Left ventricle myocardium inferior (tissue), 1 donor: Measurements from ENCODE around the gene SH3PXD2A. TPM values are rescaled to one million over a fixed set of nuclear protein-coding genes. Genes with fewer than 3 reads are reported as not detected.

Experiments
- DNase-seq: peaks from one replicate; pipeline ENCODE4 v3.0.0-alpha.2; 2020
- H3K27ac ChIP-seq: fragments of 200-600 bp; replicated peaks from 2 replicates; pipeline ENCODE4 v1.8.0; 2021
- H3K27me3 ChIP-seq: fragments of 200-600 bp; 2 replicates; pipeline ENCODE4 v1.8.0; 2021; ENCODE audit warnings: low read depth
- H3K36me3 ChIP-seq: fragments of 200-600 bp; 2 replicates; pipeline ENCODE4 v1.8.0; 2021
- H3K4me1 ChIP-seq: fragments of 200-600 bp; 2 replicates; pipeline ENCODE4 v1.8.0; 2021
- H3K4me3 ChIP-seq: fragments of 200-600 bp; 2 replicates; pipeline ENCODE4 v1.8.0; 2021; ENCODE audit warnings: mild to moderate bottlenecking, moderate library complexity
- H3K9me3 ChIP-seq: fragments of 200-600 bp; replicated peaks from 2 replicates; pipeline ENCODE4 v1.8.0; 2021
- intact Hi-C: fragments of 100-400 bp; cut with micrococcal nuclease; formaldehyde crosslinking; loops from one replicate; pipeline ENCODE4 v1.11.0; 2022
- total RNA-seq: library from RNA; stranded (reverse); fragmentation: NEBNext Ultra II Directional; extraction: Animal tissue kit (Norgen Biotek cat#: 25700); gene quantifications from one replicate; pipeline ENCODE4 v1.2.1, GENCODE V29; 2021
- TF ChIP-seq, protein P1 (sequence below): fragments of 200-600 bp; IDR thresholded peaks from 2 replicates; pipeline ENCODE4 v1.8.0; 2021; ENCODE audit warnings: antibody characterized with exemption, mild to moderate bottlenecking, borderline replicate concordance
- donor health status: DM: no; HTN: yes; CAD: no; lungs with severe emphysema.

The SH3PXD2A gene
- total RNA-seq, 1 donor from 2014 or later, result 34.4 TPM

DNA sequence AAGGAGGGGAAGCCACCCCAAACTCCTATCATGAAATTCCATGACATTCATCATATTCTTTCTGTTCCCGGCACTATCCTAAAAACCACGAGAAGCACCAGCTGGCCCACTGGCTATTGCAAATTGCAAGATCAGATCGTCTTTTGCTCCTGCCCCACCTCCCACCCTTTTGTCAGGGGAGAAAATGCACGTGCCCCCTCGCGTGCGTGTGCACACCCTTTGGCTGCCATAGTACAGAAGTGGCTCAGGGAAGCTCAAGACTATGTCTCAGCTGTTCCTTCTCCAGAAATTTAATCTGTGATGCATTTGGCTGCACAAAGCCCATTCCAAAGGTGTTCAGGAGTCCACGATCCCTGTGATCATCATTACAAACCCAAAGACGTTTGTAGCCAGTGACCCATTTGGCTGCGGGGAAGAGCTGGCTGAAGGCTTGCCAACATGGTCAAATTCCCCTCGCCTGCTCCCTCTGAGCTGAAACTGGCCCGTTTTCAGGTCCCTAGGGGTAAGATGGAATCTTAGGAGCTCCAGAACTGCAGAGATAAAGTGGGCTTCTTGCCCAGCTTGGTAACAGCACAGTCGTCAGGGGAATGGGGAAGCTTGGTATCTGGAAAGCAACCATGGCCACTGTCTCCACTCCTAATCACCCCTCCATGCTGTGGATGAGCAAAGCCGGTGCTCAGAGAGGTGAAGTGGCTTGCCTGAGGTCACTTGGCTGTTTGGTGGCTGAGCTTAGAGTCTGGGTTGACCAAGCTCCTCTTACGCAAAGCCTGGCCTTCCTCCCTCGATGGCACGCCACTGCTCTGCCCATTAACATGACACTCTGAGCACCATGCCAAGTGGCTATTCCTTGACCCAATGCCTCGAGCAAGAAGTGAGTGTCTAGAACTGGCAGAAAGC is 206.5 kb downstream of the SH3PXD2A start:
- no peaks in the 10 kb centered on the region for H3K9me3 ChIP-seq
- H3K27ac ChIP-seq, result peak overlapping the region; percentile 51
- no peak overlapping the region for H3K4me3 ChIP-seq
- H3K36me3 ChIP-seq, result peaks cover 6% of the 10 kb centered on the region
- no peaks in the 10 kb centered on the region for H3K27me3 ChIP-seq
- intact Hi-C loops, result no loop called here
- TF ChIP-seq, protein P1, sequence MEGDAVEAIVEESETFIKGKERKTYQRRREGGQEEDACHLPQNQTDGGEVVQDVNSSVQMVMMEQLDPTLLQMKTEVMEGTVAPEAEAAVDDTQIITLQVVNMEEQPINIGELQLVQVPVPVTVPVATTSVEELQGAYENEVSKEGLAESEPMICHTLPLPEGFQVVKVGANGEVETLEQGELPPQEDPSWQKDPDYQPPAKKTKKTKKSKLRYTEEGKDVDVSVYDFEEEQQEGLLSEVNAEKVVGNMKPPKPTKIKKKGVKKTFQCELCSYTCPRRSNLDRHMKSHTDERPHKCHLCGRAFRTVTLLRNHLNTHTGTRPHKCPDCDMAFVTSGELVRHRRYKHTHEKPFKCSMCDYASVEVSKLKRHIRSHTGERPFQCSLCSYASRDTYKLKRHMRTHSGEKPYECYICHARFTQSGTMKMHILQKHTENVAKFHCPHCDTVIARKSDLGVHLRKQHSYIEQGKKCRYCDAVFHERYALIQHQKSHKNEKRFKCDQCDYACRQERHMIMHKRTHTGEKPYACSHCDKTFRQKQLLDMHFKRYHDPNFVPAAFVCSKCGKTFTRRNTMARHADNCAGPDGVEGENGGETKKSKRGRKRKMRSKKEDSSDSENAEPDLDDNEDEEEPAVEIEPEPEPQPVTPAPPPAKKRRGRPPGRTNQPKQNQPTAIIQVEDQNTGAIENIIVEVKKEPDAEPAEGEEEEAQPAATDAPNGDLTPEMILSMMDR, result no peak
- H3K4me1 ChIP-seq, result peaks cover 94% of the 10 kb centered on the region
- no peak for DNase-seq

DNA sequence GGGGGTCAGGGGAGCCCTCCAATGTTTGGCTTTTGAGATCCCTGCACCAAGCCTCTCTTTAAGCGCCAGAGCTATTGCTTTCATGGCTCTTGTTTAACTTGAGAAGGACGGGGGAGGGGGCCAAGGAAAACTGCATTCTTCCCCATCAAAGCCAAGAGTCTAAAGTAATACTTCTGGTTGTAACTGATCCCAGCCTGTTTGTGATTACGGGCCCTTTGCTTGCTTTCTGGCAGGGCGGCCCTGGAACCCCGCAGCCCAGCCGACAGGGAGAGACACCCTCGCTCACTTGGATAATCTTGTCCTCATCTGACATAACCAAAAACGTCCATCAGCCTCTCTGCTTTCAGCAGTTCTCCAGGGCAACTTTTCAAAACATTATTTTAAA is 207.1 kb downstream of the SH3PXD2A start:
- H3K27ac ChIP-seq, result peak overlapping the region; percentile 51
- DNase-seq, result no peak
- intact Hi-C loops, result no loop called here

DNA sequence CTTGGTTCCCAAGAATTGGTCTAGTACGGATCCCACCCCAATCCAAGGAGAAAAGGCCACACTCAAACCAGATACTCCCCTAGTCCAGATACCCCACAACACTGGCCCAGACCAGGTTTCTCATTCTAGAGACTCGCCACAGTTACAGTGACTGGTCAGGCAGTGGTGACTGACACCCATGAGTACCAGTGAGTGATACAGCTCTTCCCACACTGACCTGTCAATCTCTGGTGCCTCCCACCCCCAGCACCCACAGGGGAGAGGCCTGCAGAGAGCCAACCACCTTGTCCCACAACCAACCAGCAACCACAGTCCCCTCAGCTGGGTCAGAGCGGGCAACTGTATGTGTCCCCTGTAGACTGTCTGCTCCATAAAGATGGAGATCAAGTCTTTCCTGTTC is 209.1 kb downstream of the SH3PXD2A start:
- TF ChIP-seq, protein P1, result no peak
- Histone ChIP-seq H3K9me3 (no peaks in the 10 kb centered on the region), H3K27me3 (no peaks in the 10 kb centered on the region), H3K36me3 (peaks cover 6% of the 10 kb centered on the region), H3K4me1 (peaks cover 75% of the 10 kb centered on the region), H3K27ac (peak overlapping the region; percentile 44), H3K4me3 (no peak overlapping the region)
- intact Hi-C loops, result no loop called here
- DNase-seq, result no peak

More for the DNA sequence above, 207.1 kb downstream of the SH3PXD2A start:
- Histone ChIP-seq H3K4me3 (no peak overlapping the region), H3K36me3 (peaks cover 6% of the 10 kb centered on the region), H3K9me3 (no peaks in the 10 kb centered on the region), H3K4me1 (peaks cover 88% of the 10 kb centered on the region), H3K27me3 (no peaks in the 10 kb centered on the region)
- TF ChIP-seq, protein P1, result no peak

DNA sequence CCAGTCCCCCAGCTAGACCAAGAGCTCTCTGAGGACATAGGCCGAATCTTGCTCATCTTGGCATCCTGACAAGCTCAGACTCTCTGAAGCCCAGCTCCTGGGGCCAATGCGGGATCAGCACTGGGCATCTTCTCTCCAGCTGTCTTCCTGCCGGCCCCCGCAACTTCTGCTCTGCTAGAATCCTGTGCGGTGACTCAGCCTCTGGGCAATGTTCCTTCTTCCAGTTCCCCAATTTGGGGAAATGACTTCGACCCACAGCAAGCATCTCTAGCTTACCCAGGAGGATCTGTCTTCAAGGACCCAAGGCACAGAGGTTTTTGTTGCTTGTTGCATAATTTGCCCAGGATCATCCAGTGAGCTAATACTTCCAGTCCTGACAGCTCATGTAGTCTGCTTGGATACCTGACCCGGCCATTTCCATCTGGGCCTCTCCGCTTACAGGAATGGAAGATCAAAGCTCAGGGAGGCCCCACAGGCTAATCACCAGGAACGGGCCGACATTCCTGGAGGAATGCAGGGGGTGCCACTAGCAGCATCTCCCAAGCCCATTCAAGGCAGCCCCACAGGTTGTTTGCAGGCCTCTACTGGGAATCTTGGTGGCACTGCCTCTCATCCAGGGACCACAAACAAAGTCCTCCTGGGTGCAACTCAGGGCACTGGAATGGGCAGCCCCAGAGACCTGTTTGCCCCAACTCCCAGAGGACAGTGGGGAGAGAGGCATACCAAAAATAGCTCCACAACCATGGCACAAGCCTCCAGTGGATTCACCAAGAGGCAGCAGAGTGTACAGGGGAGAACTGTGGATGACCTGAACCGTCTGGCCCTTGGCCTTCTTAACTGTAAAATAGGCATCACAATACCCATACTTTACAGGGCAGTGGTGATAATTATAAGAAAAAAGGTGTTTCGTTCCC is 210.0 kb downstream of the SH3PXD2A start:
- peak; percentile 53 for DNase-seq
- Histone ChIP-seq H3K4me1 (peaks cover 75% of the 10 kb centered on the region), H3K27ac (peak overlapping the region; percentile 44), H3K9me3 (no peaks in the 10 kb centered on the region), H3K36me3 (peaks cover 6% of the 10 kb centered on the region), H3K27me3 (no peaks in the 10 kb centered on the region), H3K4me3 (no peak overlapping the region)
- intact Hi-C loops, result no loop called here
- TF ChIP-seq, protein P1, result no peak

DNA sequence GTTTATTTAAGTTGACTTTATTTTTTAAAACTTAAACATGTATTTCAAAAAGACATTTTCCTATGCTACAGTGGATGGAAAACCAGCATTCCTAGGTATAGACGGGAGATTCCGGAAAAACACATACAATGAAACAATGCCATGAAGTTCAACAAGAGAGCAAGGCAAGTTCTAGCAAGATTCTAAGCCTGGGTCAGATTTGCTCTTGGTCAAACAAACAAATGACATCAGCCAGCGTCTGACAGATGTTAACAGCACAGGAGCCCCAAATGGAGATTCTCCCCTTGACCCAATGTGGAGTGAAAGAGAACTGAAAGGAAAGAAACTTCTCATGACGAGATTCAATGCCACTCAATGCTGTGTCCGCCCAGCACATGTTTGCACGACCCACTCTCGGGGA is 212.0 kb downstream of the SH3PXD2A start:
- peaks cover 6% of the 10 kb centered on the region for H3K36me3 ChIP-seq
- peaks cover 75% of the 10 kb centered on the region for H3K4me1 ChIP-seq
- TF ChIP-seq, protein P1, result no peak
- H3K27me3 ChIP-seq, result no peaks in the 10 kb centered on the region
- no peak overlapping the region for H3K4me3 ChIP-seq
- H3K27ac ChIP-seq, result no peak overlapping the region
- intact Hi-C loops, result no loop called here
- no peak for DNase-seq
- no peaks in the 10 kb centered on the region for H3K9me3 ChIP-seq
